NT2/D1 (cell line): ENCODE results near the gene ARHGAP12.

ENCODE experiments used
- YY1 ChIP-seq: IDR thresholded peaks from 2 replicates; pipeline ENCODE4 v1.6.1; 2011; ENCODE audit not compliant: insufficient read length, insufficient read depth
- ZNF274 ChIP-seq: IDR thresholded peaks from 2 replicates; pipeline ENCODE4 v1.6.1; 2011; ENCODE audit warnings: mild to moderate bottlenecking, low read depth, low read length

DNA sequence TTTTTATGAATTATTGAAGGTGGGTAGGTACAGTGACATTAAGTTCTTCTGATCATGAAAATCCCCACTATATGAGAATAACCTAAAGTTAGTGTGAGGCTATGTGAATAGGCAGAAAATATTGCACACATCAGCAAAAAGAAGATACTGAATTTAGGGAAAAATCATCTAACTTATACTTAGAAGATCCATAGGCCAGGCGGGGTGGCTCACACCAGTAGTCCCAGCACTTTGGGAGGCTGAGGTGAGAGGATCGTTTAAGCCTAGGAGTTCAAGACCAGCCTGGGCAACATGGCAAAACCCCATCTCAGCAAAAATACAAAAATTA is 49.5 kb upstream of the ARHGAP12 start:
- TF ChIP-seq YY1 (no peak), ZNF274 (no peak)
